ENCODE results near the gene TNPO3. TPM values are rescaled to one million over a fixed set of nuclear protein-coding genes. Genes with fewer than 3 reads are reported as not detected.
A peak's percentile ranks its signal among the peaks of the same experiment; 100 is the strongest.

The TNPO3 gene
- total RNA-seq, 4 donors from 2014 or later, result 29.9 to 41.6 (median 37.8) TPM

GRCh38 chr7:128948312-128948973, 106.5 kb downstream of the TNPO3 start:
- Histone ChIP-seq H3K9me3 (no peaks in the 10 kb centered on the region), H3K36me3 (peaks cover 0 to under 1% (median 0%) of the 10 kb centered on the region in 4 donors), H3K27ac (no peak overlapping the region), H3K4me3 (no peak overlapping the region), H3K4me1 (no peaks in the 10 kb centered on the region), H3K27me3 (no peaks in the 10 kb centered on the region)
- in situ Hi-C loops (cut with MboI; ENCODE audit: low pct_ligation_motif_present in 1 of 4, low pct_unique_long_range_greater_than_20kb in 1 of 4, low sequenced_read_pairs in 3 of 4) (no loop called here), intact Hi-C loops (cut with DNase I; ENCODE audit: low total_unique reads) (no loop called here)
- DNase-seq, result no peak
- TF ChIP-seq CTCF (IDR thresholded peaks at IDR 0.05), result no peak
- TF ChIP-seq POLR2AphosphoS5 (IDR thresholded peaks at IDR 0.05), result no peak
- TF ChIP-seq EP300 (IDR thresholded peaks at IDR 0.05; ENCODE audit: low read depth), result no peak
- no peak for TF ChIP-seq POLR2A (IDR thresholded peaks at IDR 0.05)
- 88% methylated on average over 11 of the region's 12 CpGs; no CpG with 5 or more reads in 1 of the 2 donors for whole genome bisulfite sequencing, 2 donors (ENCODE audit: low coverage in 1 of 2)

- no peak for TF ChIP-seq POLR2AphosphoS5 (IDR thresholded peaks at IDR 0.05)
- TF ChIP-seq EP300 (IDR thresholded peaks at IDR 0.05; ENCODE audit: low read depth), result no peak
- no peak for TF ChIP-seq CTCF (IDR thresholded peaks at IDR 0.05)
- no peak for TF ChIP-seq POLR2A (IDR thresholded peaks at IDR 0.05)
- no peaks in the 10 kb centered on the region for H3K9me3 ChIP-seq
- WGBS, 2 donors (ENCODE audit: low coverage in 1 of 2), result 94% methylated on average over 8 of the region's 9 CpGs; no CpG with 5 or more reads in 1 of the 2 donors
- no peak overlapping the region for H3K27ac ChIP-seq
- no peak for DNase-seq
- in situ Hi-C loops (cut with MboI; ENCODE audit: low pct_ligation_motif_present in 1 of 4, low pct_unique_long_range_greater_than_20kb in 1 of 4, low sequenced_read_pairs in 3 of 4) (no loop called here), intact Hi-C loops (cut with DNase I; ENCODE audit: low total_unique reads) (no loop called here)
- H3K27me3 ChIP-seq, result no peaks in the 10 kb centered on the region
- no peaks in the 10 kb centered on the region for H3K4me1 ChIP-seq
- no peak overlapping the region for H3K4me3 ChIP-seq
- H3K36me3 ChIP-seq, result no peaks in the 10 kb centered on the region
Measured at GRCh38 chr7:128947854-128948253, 107.1 kb downstream of the TNPO3 start.

GRCh38 chr7:128946936-128947830, 107.7 kb downstream of the TNPO3 start:
- 78% methylated on average over 17 of the region's 22 CpGs; no CpG with 5 or more reads in 1 of the 2 donors for WGBS, 2 donors (ENCODE audit: low coverage in 1 of 2)
- Histone ChIP-seq H3K9me3 (no peaks in the 10 kb centered on the region), H3K27me3 (no peaks in the 10 kb centered on the region), H3K4me1 (no peaks in the 10 kb centered on the region), H3K4me3 (no peak overlapping the region), H3K36me3 (no peaks in the 10 kb centered on the region), H3K27ac (no peak overlapping the region)
- DNase-seq, result no peak
- intact Hi-C loops (cut with DNase I; ENCODE audit: low total_unique reads), result no loop called here
- in situ Hi-C loops (cut with MboI; ENCODE audit: low pct_ligation_motif_present in 1 of 4, low pct_unique_long_range_greater_than_20kb in 1 of 4, low sequenced_read_pairs in 3 of 4), result no loop called here
- no peak for TF ChIP-seq POLR2AphosphoS5 (IDR thresholded peaks at IDR 0.05)
- TF ChIP-seq EP300 (IDR thresholded peaks at IDR 0.05; ENCODE audit: low read depth), result no peak
- peak in 1 of 5 experiments; percentile 7 for TF ChIP-seq CTCF (IDR thresholded peaks at IDR 0.05)

GRCh38 chr7:128945668-128946366, 109.1 kb downstream of the TNPO3 start:
- Histone ChIP-seq H3K27ac (no peak overlapping the region), H3K4me3 (no peak overlapping the region), H3K36me3 (no peaks in the 10 kb centered on the region), H3K4me1 (no peaks in the 10 kb centered on the region), H3K27me3 (no peaks in the 10 kb centered on the region), H3K9me3 (no peaks in the 10 kb centered on the region)
- DNase-seq, result no peak
- TF ChIP-seq EP300 (IDR thresholded peaks at IDR 0.05; ENCODE audit: low read depth), result no peak
- no peak for TF ChIP-seq CTCF (IDR thresholded peaks at IDR 0.05)
- no peak for TF ChIP-seq POLR2A (IDR thresholded peaks at IDR 0.05)
- no peak for TF ChIP-seq POLR2AphosphoS5 (IDR thresholded peaks at IDR 0.05)
- intact Hi-C loops (cut with DNase I; ENCODE audit: low total_unique reads) (no loop called here), in situ Hi-C loops (cut with MboI; ENCODE audit: low pct_ligation_motif_present in 1 of 4, low pct_unique_long_range_greater_than_20kb in 1 of 4, low sequenced_read_pairs in 3 of 4) (no loop called here)
- 88 to 93% methylated on average over 5 to 21 of the region's 21 CpGs for WGBS, 2 donors (ENCODE audit: low coverage in 1 of 2)
